Loucy (cell line): ENCODE results near the gene JUP.

Experiments used
- H2AFZ ChIP-seq: fragments of 200-600 bp; sonication (generic); 2 replicates; pipeline ENCODE4 v1.6.0; 2016; ENCODE audit warnings: antibody characterized with exemption, mild to moderate bottlenecking, low read length, moderate library complexity
- H3F3A ChIP-seq: fragments of 200-600 bp; 2 replicates; pipeline ENCODE4 v1.6.0; 2016; ENCODE audit warnings: antibody characterized with exemption, low read depth, mild to moderate bottlenecking
- H3K27me3 ChIP-seq: fragments of 200-600 bp; sonication (generic); 2 replicates; pipeline ENCODE4 v1.6.1; 2014; ENCODE audit warnings: low read length, mild to moderate bottlenecking; ENCODE audit not compliant: insufficient read depth, poor library complexity, severe bottlenecking
- H3K36me3 ChIP-seq: fragments of 200-600 bp; sonication (generic); 2 replicates; pipeline ENCODE4 v1.6.1; 2016; ENCODE audit warnings: low read length; ENCODE audit not compliant: insufficient read depth
- H3K4me1 ChIP-seq: fragments of 200-600 bp; sonication (generic); 2 replicates; pipeline ENCODE4 v1.5.1; 2014; ENCODE audit warnings: low read length, mild to moderate bottlenecking; ENCODE audit not compliant: insufficient read depth, poor library complexity, severe bottlenecking
- H3K4me2 ChIP-seq: fragments of 200-600 bp; sonication (generic); 2 replicates; pipeline ENCODE4 v1.6.0; 2014; ENCODE audit warnings: antibody characterized with exemption, low read length, low read depth, mild to moderate bottlenecking; ENCODE audit not compliant: poor library complexity, severe bottlenecking
- H3K4me3 ChIP-seq: fragments of 200-600 bp; sonication (generic); 2 replicates; pipeline ENCODE4 v1.5.1; 2014; ENCODE audit warnings: low read length, mild to moderate bottlenecking, mixed read lengths; ENCODE audit not compliant: poor library complexity, severe bottlenecking
- H3K79me2 ChIP-seq: fragments of 200-600 bp; sonication (generic); 2 replicates; pipeline ENCODE4 v1.6.1; 2014; ENCODE audit warnings: low read length; ENCODE audit not compliant: insufficient read depth
- H3K9ac ChIP-seq: fragments of 200-600 bp; sonication (generic); 2 replicates; pipeline ENCODE4 v1.6.0; 2014; ENCODE audit warnings: mild to moderate bottlenecking, low read depth, low read length, moderate library complexity; ENCODE audit not compliant: poor library complexity, severe bottlenecking
- H3K9me2 ChIP-seq: fragments of 200-600 bp; sonication (generic); replicated peaks from 2 replicates; pipeline ENCODE4 v1.6.1; 2016; ENCODE audit warnings: low read depth, low read length, mixed read lengths
- H3K9me3 ChIP-seq: fragments of 200-600 bp; sonication (generic); 2 replicates; pipeline ENCODE4 v1.6.1; 2014; ENCODE audit warnings: mild to moderate bottlenecking, antibody characterized with exemption, low read length, low read depth; ENCODE audit not compliant: insufficient read depth
- H4K20me1 ChIP-seq: fragments of 200-600 bp; sonication (generic); 2 replicates; pipeline ENCODE4 v1.6.0; 2014; ENCODE audit warnings: antibody characterized with exemption, low read length, mild to moderate bottlenecking; ENCODE audit not compliant: insufficient read depth, poor library complexity, severe bottlenecking
- CTCF ChIP-seq: fragments of 200-600 bp; sonication (generic); conservative IDR thresholded peaks from 2 replicates; pipeline ENCODE4 v1.5.1; 2014; ENCODE audit warnings: mild to moderate bottlenecking, antibody characterized with exemption, low read length
- EZH2phosphoT487 ChIP-seq: fragments of 200-600 bp; IDR thresholded peaks from 2 replicates; pipeline ENCODE4 v1.6.1; 2018; ENCODE audit warnings: antibody characterized with exemption, mild to moderate bottlenecking, moderate library complexity, borderline replicate concordance

The JUP gene

GRCh38 chr17:41818024-41818423 is 31.5 kb upstream of the JUP start:
- TF ChIP-seq CTCF (no peak), EZH2phosphoT487 (no peak)
- no peaks in the 10 kb centered on the region for H3K36me3 ChIP-seq
- H3K9me3 ChIP-seq, result no peaks in the 10 kb centered on the region
- no peaks in the 10 kb centered on the region for H4K20me1 ChIP-seq
- no peak overlapping the region for H3K4me3 ChIP-seq
- no peaks in the 10 kb centered on the region for H3K9me2 ChIP-seq
- H3K4me1 ChIP-seq, result peaks cover 6% of the 10 kb centered on the region
- no peaks in the 10 kb centered on the region for H3K27me3 ChIP-seq
- no peak overlapping the region for H2AFZ ChIP-seq
- H3K79me2 ChIP-seq, result no peaks in the 10 kb centered on the region
- no peak overlapping the region for H3K4me2 ChIP-seq
- H3K9ac ChIP-seq, result no peak overlapping the region
- H3F3A ChIP-seq, result no peaks in the 10 kb centered on the region

GRCh38 chr17:41816637-41817320 is 30.3 kb upstream of the JUP start:
- H3K79me2 ChIP-seq, result no peaks in the 10 kb centered on the region
- no peaks in the 10 kb centered on the region for H3K27me3 ChIP-seq
- H3K4me1 ChIP-seq, result peaks cover 16% of the 10 kb centered on the region
- no peak overlapping the region for H3K9ac ChIP-seq
- no peaks in the 10 kb centered on the region for H3F3A ChIP-seq
- TF ChIP-seq EZH2phosphoT487 (no peak), CTCF (no peak)
- H4K20me1 ChIP-seq, result no peaks in the 10 kb centered on the region
- no peaks in the 10 kb centered on the region for H3K9me2 ChIP-seq
- no peaks in the 10 kb centered on the region for H3K9me3 ChIP-seq
- no peaks in the 10 kb centered on the region for H3K36me3 ChIP-seq
- H2AFZ ChIP-seq, result no peak overlapping the region
- H3K4me3 ChIP-seq, result no peak overlapping the region
- no peak overlapping the region for H3K4me2 ChIP-seq

- no peaks in the 10 kb centered on the region for H4K20me1 ChIP-seq
- H3K4me3 ChIP-seq, result no peak overlapping the region
- peaks cover 32% of the 10 kb centered on the region for H3K4me1 ChIP-seq
- peaks cover 11% of the 10 kb centered on the region for H3K79me2 ChIP-seq
- H3K4me2 ChIP-seq, result no peak overlapping the region
- no peaks in the 10 kb centered on the region for H3K9me2 ChIP-seq
- no peaks in the 10 kb centered on the region for H3K36me3 ChIP-seq
- no peaks in the 10 kb centered on the region for H3K9me3 ChIP-seq
- H3F3A ChIP-seq, result no peaks in the 10 kb centered on the region
- H3K27me3 ChIP-seq, result no peaks in the 10 kb centered on the region
- TF ChIP-seq EZH2phosphoT487 (no peak), CTCF (no peak)
- H2AFZ ChIP-seq, result no peak overlapping the region
- no peak overlapping the region for H3K9ac ChIP-seq
Observed at GRCh38 chr17:41814195-41814594, 27.7 kb upstream of the JUP start.
